ENCODE data around the gene HIVEP3. TPM values are rescaled to one million over a fixed set of nuclear protein-coding genes. Genes with fewer than 3 reads are reported as not detected.
"Not testable (repeated sequence)": the region's sequence is repeated elsewhere in the genome, so short reads cannot be mapped to it uniquely, and the experiment has no call there.

HIVEP3 gene
- total RNA-seq, 2 donors from 2014 or later = 3.4 to 4.0 TPM

- peak overlapping the region in 3 of 4 donors; percentile 6 to 58 (median 47) for H3K27ac ChIP-seq
- 58 to 63% methylated on average over 9 of the region's 9 CpGs for WGBS, 2 donors
- H3K4me1 ChIP-seq = peaks cover 28% of the 10 kb centered on the region
- no peaks in the 10 kb centered on the region for H3K36me3 ChIP-seq (replicated peaks in 1 of 2; ENCODE audit: insufficient read depth in 1 of 2, low read depth in 2 of 2)
- H3K9me3 ChIP-seq = no peaks in the 10 kb centered on the region
- ATAC-seq = peak; percentile 48
- no peak for TF ChIP-seq CTCF (IDR thresholded peaks at IDR 0.05)
- TF ChIP-seq POLR2A (IDR thresholded peaks at IDR 0.05) = no peak
- H3K27me3 ChIP-seq = no peaks in the 10 kb centered on the region
- DNase-seq = no peak
- H3K4me3 ChIP-seq = no peak overlapping the region
- intact Hi-C loops (cut with DNase I) = no loop called here
These were observed 36.9 kb upstream of the HIVEP3 start for GRCh38 chr1:41955461-41956159.

GRCh38 chr1:41954533-41954944 is 35.8 kb upstream of the HIVEP3 start:
- H3K9me3 ChIP-seq = no peaks in the 10 kb centered on the region
- intact Hi-C loops (cut with DNase I) = no loop called here
- WGBS, 2 donors = 73 to 75% methylated on average over 6 of the region's 6 CpGs
- no peaks in the 10 kb centered on the region for H3K36me3 ChIP-seq (replicated peaks in 1 of 2; ENCODE audit: insufficient read depth in 1 of 2, low read depth in 2 of 2)
- DNase-seq (peak in 3 of 4 donors; percentile 18 to 37 (median 21)), ATAC-seq (peak; percentile 35)
- H3K4me3 ChIP-seq = no peak overlapping the region
- peak overlapping the region in 1 of 4 donors; percentile 9 for H3K27ac ChIP-seq
- TF ChIP-seq POLR2A (IDR thresholded peaks at IDR 0.05) (no peak), CTCF (IDR thresholded peaks at IDR 0.05) (no peak)
- H3K27me3 ChIP-seq = no peaks in the 10 kb centered on the region
- peaks cover 28% of the 10 kb centered on the region for H3K4me1 ChIP-seq

- intact Hi-C loops (cut with DNase I) = no loop called here
- no peak overlapping the region for H3K4me3 ChIP-seq
- no peak for ATAC-seq
- H3K27me3 ChIP-seq = no peaks in the 10 kb centered on the region
- no peak for TF ChIP-seq CTCF (IDR thresholded peaks at IDR 0.05)
- TF ChIP-seq POLR2A (IDR thresholded peaks at IDR 0.05) = no peak
- no peak overlapping the region for H3K27ac ChIP-seq
- H3K9me3 ChIP-seq = no peaks in the 10 kb centered on the region
- 80 to 87% methylated on average over 1 of the region's 1 CpG for WGBS, 2 donors
- DNase-seq = no peak
- no peaks in the 10 kb centered on the region for H3K36me3 ChIP-seq (replicated peaks in 1 of 2; ENCODE audit: insufficient read depth in 1 of 2, low read depth in 2 of 2)
- peaks cover 28% of the 10 kb centered on the region for H3K4me1 ChIP-seq
These were observed 34.6 kb upstream of the HIVEP3 start for GRCh38 chr1:41953291-41953690.

- no peaks in the 10 kb centered on the region for H3K9me3 ChIP-seq
- H3K27ac ChIP-seq = no peak overlapping the region
- H3K4me1 ChIP-seq = peaks cover 18% of the 10 kb centered on the region
- no peaks in the 10 kb centered on the region for H3K36me3 ChIP-seq (replicated peaks in 1 of 2; ENCODE audit: insufficient read depth in 1 of 2, low read depth in 2 of 2)
- no peaks in the 10 kb centered on the region for H3K27me3 ChIP-seq
- intact Hi-C loops (cut with DNase I) = no loop called here
- no peak overlapping the region for H3K4me3 ChIP-seq
- ATAC-seq (no peak), DNase-seq (no peak)
- 96 to 98% methylated on average over 2 of the region's 2 CpGs for WGBS, 2 donors
- no peak for TF ChIP-seq POLR2A (IDR thresholded peaks at IDR 0.05)
- no peak for TF ChIP-seq CTCF (IDR thresholded peaks at IDR 0.05)
These were observed 33.5 kb upstream of the HIVEP3 start for GRCh38 chr1:41952208-41952607.

- H3K27me3 ChIP-seq; DNase-seq; H3K9me3 ChIP-seq; H3K4me3 ChIP-seq; ATAC-seq; H3K27ac ChIP-seq; H3K36me3 ChIP-seq (replicated peaks in 1 of 2; ENCODE audit: insufficient read depth in 1 of 2, low read depth in 2 of 2); intact Hi-C loops (cut with DNase I): not testable (repeated sequence)
- WGBS, 2 donors = 79 to 97% methylated on average over 3 of the region's 3 CpGs
- H3K4me1 ChIP-seq = peaks cover 16% of the 10 kb centered on the region
These were observed 32.8 kb upstream of the HIVEP3 start for GRCh38 chr1:41951492-41951891.

Data from body of pancreas (tissue), 4 donors.